GM19463 (cell line): ENCODE results near the gene DCC.

Experiments used
- ATAC-seq: cut with Tn5 transposase; IDR thresholded peaks from one replicate; pipeline ENCODE4 v1.9.1; 2021; ENCODE audit warnings: mild to moderate bottlenecking, moderate library complexity; ENCODE audit not compliant: unreplicated experiment

The DCC gene

DNA sequence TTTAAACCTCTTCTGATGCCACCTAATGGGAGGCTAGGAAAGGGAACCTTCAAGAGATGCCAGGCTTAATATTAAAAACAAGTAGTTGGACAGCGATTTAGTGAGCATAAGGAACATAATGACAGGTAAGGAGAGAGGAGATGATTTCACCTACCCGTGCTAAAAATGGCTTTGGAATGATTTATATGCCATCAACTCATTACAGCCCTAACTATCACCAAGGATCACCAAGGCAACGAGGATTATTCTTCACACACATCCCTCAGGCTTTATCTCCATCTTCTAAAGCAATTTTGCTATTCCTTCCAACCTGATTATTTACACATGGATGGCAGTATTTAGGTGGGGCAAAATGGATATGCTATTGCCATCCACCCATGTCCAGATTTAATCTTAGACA is 237.8 kb downstream of the DCC start:
- no peak for ATAC-seq

DNA sequence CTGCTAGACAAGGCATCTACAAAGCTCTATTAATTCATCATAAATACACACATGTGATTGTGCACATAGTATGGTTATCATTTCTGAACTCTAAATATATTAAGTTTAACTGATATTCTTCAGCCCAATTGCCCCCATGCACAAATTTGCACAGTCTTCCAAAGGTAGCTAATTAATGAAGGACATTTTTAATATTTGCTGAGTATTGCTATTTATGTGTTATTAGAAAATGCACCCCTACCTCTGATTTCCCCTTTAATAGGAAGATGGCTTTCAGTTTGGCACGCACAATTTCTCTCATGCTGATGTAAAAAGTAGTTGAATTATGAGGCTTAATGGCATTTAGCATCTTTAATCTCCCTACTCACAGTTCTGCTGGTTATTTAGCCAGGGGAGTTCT is 242.1 kb downstream of the DCC start:
- no peak for ATAC-seq

DNA sequence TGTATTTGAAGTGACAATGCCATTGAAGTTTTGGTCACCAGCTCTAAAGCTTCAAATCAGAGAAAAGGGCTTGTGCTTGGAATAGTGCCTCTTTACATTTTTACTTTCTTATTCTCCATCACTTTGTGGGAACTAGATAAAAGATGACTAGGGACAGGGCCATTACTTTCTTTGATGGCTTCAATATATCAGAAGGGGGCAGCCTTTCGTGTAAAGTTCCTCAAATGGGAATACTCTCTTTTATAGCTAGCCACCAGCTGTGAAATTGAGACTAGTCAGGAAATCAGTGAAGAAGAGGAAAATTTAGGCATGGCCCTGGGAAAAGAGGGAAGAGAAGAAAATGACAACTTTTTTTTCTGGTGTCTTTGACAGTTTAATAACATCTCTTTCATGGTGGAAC is 242.5 kb downstream of the DCC start:
- no peak for ATAC-seq

DNA sequence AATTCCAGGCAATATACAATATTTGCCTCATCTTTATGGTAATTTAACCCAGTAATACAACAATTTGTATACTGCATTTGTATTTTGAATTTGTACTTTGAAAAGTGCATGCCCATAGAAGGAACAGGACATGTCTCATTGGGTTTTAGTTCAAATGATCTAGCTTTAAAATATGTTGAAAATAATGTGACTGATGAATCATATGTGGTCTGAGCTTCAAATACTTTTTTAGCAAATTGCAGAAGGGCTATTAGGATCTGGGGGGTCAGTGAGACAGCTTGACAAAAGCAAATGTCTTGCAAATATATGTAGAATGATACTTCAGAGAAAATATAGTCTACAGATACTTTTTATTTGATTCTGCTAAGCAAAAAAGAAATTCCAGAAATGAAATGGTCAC is 248.9 kb downstream of the DCC start:
- no peak for ATAC-seq

DNA sequence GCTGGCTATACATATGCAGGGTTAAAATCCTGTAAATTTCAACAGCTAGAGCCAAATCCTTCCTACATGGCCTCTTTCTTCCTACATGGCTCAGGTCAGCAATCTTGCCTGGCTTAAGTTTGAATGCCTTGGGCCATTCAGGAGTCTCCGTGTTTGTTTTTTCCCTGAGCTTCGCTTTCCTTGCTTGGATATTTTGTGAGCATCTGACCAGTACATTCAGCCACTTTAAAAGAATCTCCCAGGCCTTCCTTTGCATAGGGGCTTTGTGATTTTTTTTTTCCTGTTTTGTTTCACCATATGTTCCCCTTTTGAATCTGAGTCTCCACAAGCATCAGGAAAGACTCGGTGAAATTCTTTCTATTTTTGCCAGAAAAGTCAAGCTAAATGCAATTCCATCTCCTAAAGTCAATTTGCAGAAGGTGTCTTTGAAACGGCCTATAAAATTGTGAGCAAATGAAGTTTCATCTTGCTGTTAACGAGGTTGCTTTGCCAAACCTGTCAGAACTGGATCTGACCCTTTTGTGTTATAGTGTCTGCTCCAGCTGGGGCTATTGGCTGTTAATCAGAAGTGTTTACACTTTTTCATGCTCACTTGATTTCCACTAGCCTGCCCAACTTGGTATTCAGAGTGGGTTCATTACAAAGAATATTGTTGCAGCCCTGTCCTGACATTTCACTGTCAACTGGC is 256.9 kb downstream of the DCC start:
- no peak for ATAC-seq

DNA sequence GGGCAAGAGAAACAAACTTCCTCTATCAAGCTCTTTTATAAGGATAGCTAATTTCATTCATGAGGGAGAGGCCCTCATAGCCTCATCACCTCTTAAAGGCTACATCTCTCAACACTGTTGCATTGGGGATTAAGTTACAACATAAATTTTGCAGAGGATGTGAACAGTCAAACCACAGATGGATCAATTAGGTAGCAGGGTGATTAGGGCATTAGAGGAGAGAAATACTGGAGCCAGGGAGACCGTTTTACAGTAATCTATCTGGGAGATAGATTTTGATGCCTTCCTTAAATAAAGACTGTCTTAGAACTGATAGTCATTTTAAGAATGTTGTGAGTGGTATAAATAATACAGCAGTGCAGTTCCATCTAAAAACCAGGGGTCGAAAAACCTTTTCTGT is 258.9 kb downstream of the DCC start:
- no peak for ATAC-seq

DNA sequence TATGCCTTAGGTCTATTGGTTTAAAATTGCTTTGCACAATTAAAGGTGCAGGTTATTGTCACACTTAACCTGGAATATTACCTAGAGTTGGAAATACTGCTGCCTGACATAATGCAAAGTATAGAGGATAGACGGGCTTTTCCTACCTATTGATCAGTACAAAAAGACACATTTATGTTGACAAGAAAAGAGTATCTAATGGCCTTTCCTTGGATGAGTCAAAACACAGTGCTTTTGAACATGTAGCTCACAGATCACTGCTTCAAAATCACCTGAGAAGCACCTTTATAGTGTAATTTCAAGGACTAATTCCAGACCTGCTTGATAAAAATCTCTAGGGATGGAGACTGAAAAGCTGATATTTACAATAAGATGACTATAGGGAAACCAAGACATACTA is 262.8 kb downstream of the DCC start:
- no peak for ATAC-seq

DNA sequence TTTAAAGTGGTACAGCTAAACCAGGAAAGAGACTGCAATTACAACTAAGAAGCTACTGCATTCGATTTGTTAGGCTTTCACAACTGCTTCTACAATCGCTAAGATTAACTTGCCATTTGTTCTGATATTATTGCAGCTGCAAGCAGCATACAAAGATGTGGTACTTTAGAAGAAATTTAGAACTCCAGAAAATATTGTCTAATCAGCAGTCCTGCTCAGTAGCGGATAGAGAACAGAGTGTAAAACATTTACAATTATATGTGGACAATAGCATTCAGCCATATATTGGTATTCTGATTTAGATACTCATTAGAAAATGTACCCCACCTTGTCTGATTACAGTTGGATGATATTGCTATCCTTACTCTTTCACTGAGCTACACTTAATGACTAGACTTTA is 265.3 kb downstream of the DCC start:
- ATAC-seq = no peak

DNA sequence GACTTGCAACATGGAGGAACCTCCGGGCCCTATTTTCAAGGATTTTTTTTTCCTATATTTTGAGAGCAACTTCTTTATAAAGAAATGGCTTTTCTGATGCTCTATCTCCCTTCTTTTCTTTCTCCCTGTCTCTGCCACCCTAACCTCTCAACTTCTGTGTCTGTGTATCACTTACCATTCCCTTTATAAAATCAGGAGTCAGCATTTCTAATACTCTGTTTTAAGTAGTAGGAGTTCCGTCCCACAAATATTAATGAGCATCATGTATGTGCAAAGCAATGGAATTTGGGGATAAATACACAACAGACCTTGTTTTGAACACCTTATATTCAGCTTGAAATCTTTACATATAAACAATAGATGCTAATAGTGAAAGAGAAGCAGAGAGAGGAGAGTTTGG is 268.0 kb downstream of the DCC start:
- ATAC-seq = no peak

DNA sequence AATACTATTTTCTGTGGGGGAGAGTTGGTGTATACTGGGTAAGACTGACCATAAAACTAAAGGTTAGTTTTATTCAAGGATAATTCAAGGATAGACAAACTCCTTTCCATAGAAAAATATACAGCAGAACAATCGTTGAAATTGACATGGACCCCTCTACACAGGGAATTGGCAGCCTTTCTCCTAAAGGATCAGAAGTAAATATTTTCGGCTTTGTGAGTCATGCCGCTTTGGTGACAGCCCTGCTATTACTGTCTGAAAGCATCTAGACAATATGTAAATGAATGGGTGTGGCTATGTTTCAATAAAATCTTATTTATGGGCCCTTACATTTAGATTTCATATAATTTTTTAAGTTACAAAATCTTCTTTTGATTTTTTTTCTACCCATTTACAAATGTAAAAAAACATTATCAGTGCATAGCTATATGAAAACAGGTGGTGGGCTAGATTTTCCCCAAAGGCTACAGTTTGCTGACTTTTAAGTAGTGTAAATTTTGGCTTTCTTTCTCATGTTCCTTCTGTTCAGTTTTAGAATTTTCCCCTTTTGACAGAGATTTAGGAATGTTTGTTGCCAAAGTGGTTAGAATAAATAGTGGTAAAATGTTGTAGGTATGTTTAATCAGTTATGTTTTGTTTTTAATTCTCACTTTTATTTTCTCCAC is 270.6 kb downstream of the DCC start:
- no peak for ATAC-seq

DNA sequence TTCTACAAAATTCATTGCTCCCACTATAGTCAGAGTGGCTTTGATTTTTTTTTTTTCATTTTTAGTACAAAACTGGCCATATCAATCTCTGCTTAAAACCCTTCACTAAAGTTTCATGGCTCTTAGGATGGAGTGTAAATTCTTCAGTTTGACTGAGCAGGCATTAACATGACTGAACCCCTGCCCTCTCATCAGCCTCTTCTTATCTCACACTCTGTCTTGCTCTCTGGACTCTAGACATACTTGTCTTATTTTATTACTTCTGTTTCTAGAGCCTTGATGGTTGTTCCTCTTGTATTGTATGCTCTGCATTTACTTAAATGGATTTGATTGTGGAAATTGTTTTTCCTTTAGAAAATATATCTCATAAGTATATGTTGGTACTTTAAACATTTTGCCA is 272.4 kb downstream of the DCC start:
- no peak for ATAC-seq

DNA sequence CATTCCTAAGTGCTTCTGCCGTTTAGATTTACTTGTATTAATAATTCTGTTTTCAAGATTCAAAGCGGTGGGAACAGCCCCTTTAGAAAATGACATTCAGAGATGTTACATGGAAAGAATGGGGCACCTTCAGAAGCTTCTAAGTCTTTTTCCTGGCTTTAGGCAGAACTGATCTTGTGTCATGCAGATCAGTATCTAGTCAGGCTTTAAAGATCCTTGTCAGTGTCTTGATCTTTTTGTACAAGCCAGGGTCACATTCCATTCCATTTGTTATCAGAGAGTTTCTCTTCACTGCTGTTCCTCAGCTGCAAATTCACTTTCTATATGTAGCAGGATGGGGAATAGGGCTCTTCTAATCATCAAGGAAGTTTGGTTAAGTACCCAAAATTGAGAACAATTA is 275.3 kb downstream of the DCC start:
- ATAC-seq = no peak

DNA sequence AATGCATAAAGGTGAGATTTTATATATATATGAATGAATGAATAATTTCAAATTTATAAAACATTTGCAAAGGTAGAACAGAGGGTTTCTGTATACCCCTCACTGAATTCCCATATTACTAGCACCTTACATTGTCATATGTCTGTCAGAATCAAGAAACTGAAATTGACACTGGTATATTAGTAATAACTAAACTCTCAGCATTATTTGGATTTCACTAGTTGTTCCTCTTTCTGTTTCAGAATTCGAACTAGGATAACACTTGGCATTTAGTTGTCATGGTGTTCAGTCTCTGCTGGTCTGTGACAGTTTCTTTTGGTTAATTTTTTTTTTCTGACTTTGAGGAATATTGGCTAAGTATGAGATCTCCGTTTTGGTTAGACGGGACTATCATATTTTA is 275.9 kb downstream of the DCC start:
- ATAC-seq = peak; percentile 95

DNA sequence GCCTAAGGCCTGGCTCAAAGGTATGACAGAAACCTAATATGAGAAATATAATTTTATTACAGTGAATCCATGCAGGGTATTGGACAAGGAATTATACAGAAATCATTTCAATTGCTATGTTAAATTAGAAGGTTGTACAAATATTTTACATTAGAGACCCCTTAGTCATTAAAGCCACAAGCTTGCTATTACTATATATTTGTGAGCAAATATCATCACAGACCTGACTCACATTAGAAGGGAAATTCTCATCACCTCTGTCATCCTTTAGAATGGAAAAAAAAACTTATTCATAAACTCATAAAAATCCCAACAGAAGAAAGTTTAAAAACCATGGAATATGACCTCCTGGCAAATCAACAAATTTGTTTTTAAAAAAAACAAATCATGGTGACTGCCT is 277.9 kb downstream of the DCC start:
- ATAC-seq = no peak

DNA sequence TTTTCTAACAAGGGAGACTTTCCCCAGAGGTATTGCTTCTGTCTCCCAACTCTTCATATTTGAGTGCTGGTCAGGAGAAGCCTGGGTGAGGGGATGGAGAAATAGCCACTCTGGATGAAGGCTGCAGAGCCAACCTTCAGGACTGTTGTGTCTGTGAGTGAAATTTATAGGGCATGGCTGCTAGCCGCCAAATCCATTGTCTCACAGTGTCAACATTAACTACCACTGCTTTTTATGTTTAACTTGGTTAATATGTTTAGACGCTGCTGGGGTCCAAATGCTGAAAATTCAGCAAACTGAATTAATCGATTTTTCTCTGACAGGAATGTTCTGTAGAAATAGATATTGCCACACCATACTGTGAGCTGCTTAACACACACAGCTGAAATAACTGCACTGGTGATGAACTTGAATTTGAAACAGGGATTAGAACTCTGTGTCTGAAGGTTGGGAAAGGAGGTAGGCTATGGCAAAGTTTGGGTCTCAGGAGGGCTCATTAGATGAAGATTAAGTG is 281.0 kb downstream of the DCC start:
- no peak for ATAC-seq

DNA sequence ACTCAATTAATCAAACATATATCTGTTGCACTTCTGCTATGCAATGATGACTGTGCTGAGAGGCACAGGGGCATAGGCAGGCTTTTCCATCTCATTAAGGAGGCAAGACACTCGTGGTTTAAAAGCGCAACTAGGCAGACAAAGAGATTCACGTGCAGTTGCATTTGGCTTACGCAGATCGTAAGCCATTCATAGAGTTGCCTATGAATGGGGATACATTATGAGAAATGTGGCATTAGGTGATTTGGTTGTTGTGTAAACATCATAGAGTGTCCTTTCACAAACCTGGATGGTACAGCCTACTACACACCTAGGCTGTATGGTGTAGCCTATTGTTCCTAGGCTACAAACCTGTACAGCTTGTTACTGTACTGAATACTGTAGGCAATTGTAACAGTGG is 284.7 kb downstream of the DCC start:
- ATAC-seq = no peak

DNA sequence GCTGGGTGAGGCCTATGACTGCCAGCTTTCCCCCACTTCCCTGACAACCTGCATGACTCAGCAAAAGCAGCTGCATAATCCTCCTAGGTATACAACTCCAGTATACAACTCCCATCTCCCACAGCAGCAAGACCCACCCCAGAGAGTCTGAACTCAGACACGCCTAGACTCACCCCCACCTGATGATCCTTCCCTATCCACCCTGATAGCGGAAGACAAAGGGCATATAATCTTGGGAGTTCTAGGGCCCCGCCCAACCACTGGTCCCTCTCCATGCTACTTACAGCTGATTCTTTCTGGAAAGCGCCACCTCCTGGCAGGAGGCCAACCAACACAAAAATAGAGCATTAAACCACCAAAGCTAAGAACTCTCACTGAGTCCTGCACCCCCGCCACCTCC is 296.5 kb downstream of the DCC start:
- no peak for ATAC-seq

DNA sequence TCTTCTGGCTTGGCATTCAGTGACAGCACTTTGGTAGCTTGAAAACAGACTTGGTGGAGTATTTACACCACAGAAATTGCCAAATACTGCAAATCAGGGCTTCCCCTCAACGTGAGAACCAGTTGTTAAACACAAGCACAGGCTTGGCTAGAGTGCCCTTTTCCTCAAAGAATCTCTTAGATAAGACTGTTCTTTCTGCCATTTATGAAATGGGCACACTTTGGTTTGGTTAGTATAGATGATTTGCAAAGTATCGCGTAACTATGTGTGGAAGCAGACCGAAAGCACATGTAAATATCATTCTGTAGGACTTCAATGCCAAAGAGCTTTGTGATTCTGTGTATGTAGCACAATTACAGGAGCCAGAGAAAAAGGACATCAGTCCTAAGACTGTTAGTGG is 308.2 kb downstream of the DCC start:
- no peak for ATAC-seq

DNA sequence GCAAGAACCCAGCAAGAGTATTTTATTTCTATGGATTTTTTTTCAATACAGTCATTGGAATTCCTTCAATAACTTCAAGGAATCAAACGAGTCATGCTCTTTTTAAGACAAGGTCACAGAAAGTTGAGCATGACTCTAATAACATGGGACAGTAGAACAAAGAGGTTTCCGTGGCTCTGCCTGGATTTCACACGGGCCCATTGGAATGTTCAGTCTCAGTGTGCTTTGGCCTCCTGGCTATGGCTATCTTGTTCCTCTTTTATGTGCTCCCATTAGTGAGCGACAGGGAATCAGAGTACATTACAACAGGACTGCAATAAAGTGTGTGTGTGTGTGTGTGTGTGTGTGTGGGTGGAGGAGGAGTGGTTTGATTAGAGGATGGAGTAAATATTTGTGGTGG is 312.4 kb downstream of the DCC start:
- no peak for ATAC-seq

DNA sequence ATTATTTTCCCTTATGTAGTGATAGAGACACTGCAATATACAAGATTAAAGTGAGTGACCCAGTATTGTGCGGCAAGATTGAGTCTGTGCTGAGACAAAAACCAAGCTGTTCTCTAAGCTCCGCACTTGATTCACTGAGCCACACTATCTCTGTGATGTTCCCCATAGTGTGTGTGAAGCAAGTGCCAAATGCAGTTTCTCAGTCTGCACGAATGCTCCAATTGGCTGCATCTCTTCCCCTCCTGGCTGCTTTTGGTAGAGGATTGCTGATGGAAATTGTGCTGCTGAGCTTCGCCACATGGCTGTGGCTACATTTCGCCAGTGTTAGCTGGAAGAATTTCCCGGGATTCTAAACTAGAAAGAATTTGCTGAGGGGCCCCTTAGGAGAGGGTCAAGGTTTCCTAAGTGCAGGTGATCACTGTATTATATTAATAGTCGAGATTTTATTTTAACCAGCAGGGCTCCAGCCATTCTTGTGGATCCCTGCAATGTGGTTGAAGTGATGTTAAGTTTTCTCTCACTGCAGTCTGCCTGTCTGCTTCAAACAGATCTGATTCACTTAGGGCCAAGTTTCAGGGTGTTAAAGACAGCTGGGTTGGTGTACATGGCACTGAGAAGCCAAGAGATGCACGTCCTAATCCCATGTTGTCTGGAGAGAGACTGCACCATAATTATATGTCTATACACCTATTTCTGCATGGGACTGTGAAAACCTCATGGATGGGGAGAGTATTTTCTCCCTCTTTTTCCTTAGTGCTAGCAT is 317.2 kb downstream of the DCC start:
- no peak for ATAC-seq

DNA sequence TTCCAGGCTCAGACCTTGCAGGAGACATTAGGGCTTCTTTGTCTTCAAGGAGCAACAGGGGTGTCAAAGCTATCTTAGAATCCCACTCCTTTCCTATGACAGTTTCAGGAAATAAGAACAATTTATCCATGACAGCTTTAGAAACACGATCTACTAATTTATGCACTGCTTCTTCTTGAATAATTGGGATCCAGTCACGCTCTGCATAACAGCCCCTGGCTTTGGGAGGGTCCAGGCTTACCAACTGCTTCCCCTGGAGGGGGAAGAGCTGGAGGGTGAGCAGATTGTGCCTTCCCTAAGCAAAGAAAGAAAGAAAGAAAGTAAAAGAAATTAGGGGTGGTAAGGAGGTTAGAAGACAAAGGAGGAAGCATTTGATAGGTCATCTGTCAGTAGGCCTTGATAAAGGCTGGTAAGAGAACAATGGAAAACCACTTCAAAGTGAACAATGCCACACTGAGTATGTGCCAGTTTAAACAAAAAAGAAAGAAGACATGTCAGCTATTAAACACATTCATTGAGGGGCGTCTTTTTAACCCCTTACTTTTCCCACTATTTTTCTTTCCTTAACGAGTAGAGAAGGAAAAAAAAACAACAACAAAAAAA is 327.6 kb downstream of the DCC start:
- no peak for ATAC-seq

DNA sequence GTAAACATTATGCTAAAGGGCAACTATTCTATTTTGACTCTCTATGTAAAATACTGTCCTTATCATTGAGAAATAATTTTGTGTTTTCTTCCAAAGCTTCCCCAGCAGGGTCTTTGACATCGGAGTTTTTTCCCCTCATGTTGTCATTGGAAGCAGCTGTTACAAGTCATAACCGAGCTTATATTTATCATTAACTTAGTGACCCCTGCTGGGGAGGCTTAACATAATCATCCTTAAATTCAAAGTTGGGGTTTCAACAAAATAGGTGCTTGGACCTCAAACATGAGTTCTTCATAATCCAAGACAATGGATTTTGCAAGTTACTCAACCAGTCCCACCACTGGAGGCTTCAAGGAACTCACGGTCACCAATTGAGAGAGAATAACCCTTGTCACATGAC is 330.9 kb downstream of the DCC start:
- no peak for ATAC-seq
